GF-D8 (cell line): ENCODE data around the gene GALNT2.
A peak's percentile ranks its signal among the peaks of the same experiment; 100 is the strongest.

ENCODE experiments used
- DNase-seq: peaks from one replicate; lab custom pipeline; 2025; lab: John Stamatoyannopoulos, UW

Gene GALNT2

DNA sequence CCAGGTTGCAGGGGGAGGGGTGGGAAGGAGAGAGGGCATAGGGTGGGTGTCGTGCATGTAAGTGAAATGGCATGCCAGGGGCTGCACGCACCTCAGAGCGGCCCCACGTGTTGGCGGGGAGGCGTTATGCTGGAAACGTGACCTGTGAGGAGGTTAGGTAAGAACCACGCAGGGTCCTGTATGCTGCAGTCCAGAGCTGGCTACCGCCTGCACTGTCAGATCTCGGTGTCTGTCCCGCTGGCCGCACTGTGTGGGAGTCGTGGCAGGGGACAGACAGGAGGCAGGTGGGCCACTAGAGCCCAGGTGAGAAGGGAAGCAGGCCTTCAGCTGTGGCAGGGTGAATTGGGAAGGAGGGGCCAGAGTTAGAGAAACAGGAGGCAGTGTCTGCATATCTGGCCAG lies 79.7 kb downstream of the GALNT2 start:
- no peak for DNase-seq

DNA sequence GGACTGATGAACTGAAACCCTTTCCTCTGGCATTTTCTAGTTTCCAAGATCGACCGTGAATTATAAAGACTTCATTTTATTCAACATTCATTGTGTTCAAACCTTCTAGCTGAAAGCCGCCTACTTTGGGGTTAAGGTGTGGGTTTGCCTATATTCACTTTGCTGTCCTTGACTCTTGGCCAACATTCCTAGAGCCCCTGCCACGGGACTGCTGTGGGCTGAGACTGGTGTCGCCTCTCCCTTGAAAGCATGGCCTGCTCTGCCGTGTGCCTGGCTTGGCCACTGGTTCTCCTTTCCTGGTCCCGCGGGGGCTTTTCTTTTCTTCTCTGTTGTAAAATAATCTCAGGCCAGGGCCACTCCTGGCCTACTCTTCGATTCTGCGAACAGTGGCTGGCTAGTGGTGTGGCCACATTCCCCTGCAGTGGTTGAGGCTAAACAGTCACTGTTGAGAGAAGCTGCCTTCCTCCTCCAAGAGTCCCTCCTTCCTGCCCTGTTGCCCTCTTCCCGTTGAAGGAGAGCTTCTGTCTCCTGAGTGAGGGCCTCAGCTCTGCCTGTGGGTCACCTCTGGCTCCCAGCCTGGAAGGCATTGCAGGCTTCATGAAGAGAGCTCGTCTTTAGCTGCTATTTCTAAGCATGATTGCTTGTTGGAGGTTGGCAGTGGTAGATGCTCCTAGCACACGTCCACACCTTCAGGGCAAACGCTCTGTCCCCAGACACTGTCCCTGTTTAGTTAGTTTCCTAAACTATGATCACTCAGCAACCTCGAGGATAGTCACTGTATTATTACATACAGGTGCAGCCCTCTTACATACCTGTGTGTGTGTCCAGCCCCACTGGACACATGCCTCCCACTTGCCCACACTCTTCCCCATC lies 80.5 kb downstream of the GALNT2 start:
- DNase-seq, result no peak

DNA sequence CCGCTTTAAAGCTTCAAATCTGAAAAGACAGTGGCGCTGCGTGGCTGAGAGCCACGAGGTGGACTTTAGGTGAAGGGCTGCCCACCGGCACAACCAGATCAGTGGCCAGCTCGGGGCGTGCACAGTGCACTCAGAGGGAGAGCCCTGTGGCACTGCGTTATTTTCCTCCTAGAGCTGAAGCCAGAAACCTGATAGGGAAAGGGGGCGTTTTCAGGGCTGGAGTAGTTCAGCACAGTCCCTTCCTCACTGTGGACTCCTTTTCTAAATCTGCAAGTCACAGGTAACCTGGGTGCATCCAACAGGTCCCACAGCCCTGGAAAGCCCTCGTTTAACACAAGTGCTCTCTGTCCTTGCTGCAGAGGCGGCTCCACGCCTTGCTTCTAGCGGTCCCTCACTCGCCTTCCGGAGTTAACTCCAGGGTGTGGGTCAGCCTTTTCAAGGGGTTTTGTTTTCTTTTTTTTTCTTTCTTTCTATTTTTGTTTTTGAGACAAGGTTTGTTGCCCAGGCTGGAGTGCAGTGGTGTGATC lies 81.2 kb downstream of the GALNT2 start:
- no peak for DNase-seq

DNA sequence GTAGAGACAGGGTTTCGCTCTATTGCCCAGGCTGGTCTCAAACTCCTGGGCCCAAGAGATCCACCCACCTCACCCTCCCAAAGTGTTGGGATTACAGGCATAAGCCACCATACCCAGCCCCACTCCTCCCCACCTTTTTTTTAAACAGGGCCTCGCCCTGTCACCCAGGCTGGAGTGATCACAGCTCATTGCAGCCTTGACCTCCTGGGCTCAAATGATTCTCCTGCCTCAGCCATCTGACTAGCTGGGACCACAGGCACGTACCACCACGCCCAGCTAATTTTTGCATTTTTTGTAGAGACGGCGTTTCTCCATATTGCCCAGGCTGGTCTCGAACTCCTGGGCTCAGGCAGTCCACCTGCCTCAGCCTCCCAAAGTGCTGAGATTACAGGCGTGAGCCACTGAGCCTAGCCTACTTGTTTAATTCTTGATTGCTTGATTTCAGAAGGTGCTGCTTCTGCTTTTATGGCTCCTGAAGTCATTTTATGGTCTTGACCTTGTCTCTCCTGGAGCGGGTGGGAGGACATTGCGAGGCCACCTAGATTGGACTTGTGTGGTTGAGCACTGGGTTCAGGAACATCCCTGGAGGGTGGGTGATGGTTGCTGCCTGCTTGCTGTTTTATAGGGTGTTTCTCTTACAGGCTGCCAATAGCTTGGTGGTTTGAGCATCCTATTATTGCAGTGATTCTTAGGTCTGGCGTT lies 81.9 kb downstream of the GALNT2 start:
- DNase-seq, result no peak

DNA sequence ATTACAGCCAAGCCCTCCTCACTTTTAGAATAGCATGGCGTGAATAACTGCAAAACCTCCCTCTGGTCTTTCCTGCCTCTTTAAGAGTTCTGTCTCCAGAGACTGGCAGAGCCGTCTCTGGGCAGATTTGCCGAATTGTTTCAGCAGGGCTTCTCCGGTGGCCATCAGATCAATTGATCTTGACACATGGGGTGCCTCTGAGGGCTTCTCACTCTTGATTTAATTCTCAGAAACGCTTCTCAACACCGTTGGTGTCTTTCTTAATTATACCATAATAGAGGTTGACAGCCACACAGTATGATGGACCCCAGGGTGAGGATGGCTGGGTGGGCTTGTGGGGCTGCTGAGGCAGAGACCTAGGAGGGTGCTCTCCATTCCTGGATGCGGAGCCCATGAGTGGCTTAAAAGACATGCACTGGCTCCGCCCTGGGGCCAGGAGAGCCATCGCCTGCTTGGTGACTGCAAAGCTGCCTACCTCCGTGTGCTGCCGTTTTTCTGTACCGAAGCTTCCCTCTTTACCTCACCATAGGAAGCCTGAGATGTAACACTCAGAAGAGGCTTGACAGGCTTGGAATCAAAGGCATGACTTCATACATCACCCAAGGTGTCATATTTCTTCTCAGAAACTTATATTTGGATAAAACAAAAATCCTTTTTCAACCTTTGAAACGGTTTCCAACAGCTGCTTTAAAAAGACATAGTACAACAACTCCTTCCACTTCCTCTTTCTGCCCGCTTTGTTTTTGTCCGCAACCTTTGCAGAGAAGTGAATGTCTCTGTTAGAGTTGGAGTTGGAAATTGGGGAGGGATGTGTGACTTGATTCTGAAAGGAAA lies 82.9 kb downstream of the GALNT2 start:
- peak; percentile 57 for DNase-seq

DNA sequence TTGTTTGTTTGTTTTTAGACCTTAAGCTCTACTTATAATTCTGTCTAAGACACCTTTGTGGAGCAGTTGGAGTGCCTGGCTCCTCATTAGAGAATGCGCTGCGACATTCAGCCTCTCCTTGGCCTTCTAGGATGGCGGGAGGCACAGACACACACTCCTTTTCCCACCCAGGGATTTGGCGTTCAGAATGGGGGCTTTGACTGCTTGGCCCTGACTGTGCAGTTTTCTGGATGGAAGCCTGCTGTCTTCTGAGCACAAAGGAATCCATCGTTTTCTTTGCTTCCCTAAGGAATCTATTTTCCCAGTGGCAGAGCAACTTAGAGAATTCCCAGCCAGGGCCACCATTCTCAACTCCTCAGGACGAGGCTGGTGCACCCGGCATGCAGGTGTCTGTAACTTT lies 83.6 kb downstream of the GALNT2 start:
- DNase-seq, result no peak

DNA sequence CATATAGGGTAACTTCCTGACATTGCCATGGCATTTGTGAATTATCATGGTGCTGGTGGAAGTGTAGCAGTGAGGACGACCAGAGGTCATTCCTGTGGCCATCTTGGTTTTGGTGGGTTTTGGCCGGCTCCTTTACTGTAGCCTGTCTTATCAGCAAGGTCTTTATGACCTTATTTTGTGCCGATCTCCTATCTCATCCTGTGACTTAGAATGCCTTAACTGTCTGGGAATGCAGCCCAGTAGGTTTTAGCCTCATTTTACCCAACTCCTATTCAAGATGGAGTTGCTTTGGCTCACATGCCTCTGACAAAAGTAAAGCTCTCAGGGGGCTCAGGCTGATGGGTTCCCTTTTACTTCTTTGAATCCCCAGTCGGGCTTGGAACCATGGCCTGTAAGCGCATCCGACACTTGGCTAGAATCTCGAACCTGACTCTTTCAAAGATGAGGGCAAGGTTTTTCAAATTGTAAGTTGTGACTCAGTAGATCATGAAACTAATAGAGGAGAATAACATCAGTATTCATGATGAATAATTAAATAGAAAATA lies 85.0 kb downstream of the GALNT2 start:
- DNase-seq, result no peak

DNA sequence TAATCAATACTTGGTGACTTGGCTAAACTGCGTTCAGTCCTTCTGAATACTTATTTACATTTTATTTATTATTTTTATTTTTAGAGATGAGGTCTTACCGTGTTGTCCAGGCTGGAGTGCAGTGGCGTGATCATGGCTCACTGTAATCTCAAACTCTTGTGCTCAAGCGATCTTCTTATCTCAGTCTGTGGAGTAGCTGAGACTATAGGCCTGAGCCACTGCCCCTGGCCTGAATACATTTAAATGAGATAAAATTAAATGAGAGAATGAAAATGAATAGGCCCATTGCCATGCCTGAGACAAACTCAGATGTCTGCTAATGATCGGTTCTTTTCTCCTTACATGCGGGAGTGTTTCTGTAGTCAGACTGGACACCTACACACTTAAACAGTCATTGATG lies 86.0 kb downstream of the GALNT2 start:
- DNase-seq, result no peak

DNA sequence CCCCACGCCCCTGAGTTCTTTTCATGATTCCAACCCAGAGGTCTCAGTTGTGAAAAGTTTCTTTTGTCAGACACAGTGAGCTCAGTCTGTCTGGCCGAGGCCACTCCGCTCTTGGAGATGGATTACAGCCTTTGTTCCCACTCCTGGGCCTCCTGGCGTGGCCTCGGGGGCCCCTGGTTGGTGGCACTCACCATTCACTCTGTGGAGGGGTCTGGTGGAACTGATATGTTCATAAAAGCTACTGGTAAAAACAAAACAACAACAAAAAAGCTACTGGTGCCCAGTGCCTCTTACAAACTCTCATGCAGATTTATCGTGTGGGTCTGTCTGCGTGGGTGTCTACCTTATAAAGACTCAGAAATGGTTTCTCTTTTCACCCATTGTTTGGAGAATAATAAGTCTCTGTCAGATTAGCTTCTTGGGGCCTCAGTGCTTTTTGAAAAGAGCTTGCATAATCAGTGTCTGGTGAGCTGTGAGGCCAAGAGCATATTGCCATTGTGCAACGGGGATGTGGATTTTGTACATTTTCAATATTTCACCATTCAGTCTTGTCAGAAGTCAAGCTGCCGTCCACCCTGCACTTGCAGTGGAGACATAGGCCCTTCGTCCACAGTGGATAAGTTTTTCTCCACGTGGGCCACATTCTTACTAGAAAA lies 86.7 kb downstream of the GALNT2 start:
- peak; percentile 89 for DNase-seq

DNA sequence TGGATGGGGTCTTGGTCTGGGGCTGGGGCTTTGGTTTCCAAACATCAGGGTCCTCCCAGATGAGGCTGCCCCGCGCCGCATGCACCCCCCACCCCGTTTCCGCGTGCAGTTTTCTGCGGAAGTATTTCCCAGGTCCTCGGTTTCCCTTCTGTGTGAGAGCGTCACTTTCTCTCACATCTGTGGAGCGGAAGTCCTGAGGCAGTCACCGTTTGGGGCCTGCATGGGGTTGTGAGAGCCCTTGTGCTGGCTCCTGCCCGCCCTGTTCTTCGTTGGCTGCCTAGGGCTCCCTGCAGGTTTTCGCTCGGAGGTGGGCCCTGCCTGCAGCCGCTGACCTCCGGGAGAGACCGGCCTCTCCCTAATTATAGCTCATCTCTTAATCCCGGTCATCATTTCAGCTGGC lies 88.0 kb downstream of the GALNT2 start:
- DNase-seq, result no peak

DNA sequence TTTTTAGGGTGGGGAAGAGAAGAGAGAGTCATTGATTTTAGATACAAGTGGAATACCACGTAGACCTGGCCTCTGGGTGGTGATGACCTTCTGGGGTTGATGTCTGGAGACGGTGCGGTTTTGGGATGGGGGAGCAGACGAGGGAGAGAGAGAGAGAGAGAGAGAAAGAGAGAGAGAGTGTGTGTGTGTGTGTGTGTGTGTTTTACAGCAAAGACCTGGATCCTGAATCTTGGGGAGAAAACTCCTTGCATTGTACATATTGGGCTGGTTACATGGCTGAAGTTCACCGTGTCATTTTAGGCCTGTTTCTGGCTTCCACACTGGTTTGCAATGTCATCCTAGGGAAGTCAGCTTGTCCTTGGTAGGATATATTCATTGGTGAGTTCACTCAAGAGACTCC lies 89.0 kb downstream of the GALNT2 start:
- DNase-seq, result no peak

DNA sequence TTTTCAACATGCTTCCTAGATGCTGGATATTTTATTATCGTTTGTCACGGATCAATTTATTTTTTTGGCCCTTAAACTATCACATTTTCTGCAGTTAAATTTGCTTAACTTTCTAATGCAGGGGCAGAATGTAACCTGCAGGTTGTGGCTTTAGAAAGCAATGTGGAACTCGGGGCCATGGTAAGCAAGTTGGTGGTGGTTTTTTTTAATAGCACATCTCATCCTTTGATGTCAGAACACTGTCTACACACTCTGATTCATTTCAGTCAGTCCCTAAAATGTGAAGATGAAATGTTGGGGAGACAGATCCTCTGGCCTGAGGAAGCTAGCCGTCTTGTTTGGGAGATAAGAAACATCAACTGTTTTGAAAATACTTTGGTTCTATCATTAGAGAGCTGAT lies 89.5 kb downstream of the GALNT2 start:
- DNase-seq, result no peak

DNA sequence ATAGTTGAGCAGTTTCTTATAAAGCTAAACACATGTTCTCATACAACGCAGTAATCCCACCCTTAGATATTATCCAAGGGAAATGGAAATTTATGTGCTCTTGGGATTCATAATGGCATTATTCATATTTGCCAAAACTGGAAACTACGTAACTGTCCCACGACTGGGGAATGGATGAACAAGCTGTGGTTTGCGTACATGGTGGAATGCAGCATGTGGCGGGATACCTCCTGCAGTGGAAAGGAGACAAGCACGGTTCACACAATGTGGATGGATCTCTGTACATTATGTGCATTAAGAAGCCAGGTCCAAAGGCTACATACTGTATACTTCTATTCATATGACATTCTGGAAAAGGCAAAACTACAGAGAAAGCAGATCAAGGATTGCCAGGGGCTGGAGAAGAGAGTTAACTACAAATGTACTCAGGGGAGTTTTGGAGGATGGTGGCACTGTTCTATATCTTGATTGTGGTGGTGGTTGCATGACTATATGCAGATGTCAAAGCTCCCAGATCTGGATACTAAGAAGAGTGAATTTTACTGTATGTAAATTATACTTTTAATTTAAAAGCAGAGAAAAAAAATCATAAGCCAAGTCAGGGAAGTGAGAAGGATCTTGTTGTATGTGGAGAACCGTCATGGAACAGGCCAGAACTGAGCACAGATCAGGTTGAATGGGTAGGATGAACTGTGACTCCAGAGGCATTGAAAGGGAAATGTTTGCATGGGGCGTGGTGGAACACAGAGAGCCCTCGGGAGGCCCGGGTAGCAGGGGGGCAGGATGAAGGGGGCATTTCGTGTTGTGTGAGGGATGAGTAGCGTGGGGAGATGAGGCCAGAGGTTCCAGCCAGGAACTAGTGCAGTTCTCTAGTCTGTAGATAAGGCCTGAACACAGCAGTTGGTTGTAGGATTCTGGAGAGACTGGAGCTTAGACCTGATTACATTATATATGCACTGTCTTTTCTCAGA lies 90.7 kb downstream of the GALNT2 start:
- DNase-seq, result no peak

DNA sequence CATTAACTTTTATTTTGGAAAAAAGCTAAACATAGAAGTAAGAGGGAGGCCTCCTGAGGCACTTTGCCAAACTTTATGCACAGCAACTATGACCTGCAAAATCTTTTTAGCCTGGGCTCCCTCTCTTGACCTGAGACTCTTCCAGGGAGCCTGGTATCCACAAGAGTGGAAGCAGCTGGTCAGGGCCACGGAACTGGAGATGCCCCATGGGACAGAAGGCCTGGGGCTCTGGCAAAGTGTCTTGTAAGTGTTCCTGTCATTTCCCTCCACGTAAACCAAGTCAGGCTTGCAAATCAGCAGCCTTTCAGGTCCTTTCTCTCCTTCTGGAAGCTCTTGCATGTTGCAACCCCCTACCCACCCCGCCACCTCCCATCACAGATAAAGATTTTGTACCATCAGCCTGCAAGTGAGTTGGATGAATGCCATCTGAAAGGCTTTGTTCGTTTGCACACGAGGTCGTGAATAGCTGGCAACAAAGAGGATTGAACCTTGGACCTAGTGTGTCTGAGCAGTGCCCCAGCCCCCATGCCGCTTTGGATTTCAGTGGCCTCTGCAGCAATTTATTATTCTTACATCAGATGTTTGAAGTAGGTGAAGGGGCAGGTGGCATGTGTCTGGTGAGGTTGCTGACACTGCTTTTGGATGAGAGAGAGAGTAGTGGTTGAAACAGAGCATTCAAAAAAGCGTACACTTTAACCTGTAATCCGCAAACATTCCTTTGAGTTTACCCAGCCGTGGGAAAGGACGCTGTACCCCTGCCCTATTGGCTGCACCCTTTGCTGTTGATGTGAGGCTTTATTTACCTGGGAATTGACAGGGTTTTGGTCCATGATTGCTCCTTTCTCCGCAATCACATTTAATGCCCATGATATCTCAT lies 91.6 kb downstream of the GALNT2 start:
- DNase-seq, result no peak

DNA sequence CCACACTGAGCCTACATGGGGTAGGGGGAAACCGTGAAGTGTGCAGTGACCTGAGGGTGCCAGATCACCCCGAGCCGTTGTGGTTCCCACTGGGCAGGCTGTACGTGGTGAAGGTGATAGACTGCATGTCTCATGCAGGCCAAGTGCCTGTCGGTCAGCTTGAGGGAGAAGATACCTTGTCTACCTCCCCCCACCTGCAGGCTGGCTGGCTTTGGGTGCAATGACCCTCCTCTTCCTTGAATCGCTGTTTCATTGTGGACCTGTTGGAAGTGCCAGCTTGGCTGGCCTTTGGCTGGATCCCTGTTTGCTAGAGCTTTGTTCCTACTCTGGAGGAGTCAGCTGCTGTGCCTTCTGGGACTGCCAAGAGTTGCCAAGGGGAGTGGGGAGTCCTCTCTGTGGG lies 92.5 kb downstream of the GALNT2 start:
- no peak for DNase-seq

DNA sequence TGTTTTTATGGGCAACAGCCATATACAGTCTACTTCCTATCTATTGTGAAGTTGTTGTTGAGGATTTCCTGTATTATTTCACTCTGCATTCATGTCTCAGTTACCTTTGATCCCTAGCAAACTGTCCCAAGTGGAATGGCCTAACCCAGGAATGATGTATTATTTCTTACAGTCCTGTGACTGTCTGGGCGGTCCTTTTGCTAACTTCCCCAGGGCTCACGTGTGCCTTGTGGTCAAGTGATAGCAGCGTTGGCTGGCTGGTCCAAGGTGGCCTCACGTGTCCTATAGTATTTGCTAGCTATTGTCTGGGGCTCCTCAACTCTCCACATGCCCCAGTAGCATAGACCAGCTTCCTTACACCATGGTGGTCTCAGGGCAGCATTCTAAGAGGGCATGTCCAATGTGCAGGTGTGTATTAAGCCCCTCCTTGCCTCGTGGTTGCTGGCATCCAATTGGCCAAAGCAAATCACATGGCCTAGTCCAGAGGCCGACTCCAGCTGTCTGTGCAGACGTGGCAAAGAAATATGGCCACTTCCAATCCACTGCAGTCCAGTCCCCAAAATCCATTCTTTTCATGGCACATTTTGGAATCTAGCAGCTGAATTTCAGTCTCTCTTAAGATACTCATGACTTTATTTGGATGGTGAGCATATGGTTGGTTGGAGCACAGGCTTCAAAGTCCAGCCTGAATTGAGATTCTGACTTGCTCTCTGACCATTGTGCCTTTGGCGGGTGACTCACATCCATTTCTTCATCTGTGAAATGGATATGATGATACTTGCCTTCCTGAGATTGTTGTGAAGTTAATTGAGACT lies 94.1 kb downstream of the GALNT2 start:
- no peak for DNase-seq

DNA sequence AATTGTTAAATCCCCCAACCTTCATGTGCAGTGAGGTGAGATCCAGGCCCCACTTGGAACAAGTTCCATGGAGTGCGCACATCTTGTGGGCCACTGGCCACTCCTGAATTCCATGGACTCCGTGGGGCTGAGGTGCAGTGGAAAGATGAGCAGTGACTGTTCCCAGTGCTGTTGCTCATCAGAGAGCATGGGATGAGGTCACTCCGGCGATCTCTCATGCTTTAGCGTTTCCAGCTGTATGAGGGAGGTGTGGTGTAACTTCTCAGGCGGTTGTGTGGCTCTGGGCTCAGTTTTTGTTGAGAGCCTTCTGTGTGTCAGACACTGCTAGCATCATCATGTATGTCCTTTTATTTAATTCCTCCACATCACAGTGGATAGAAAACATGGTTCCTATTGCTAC lies 96.2 kb downstream of the GALNT2 start:
- no peak for DNase-seq

DNA sequence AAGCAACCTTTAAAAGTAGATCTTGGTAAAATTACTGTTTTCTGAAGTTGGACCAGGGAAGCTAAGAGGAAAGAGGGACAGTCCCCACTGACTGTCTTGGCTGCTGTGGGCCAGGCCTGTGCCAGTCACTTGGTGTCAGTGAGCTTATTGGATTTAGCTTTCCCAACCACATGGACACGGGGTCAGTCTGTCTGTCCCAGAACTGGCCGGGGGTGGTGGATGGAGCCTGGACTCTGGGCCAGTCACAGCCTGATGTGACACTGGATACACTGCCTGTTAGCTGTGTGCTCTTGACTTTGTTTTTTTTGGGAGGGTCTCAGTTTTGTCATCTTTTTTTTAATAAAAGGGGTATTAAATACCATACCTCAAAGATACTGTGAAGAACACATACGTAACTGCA lies 96.7 kb downstream of the GALNT2 start:
- DNase-seq, result no peak

DNA sequence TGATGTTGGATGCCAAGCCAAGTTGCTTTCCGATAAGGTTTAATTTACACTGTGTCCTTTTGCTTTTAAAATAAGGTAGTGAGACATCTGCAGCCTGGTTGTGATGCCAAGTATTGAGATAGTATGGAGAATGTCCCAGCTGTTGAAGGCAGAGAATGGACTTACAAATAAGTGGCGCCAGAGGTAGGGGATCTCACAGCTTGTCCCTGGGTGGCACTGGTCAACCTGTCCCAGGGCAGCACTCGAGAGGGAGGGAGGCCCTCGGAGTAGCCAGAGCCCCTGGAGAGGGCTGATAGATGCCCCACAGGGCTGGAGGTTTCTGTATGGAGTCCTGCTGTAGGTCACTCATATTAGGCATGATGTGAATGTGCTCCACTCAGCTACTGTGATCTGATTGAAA lies 98.5 kb downstream of the GALNT2 start:
- DNase-seq, result no peak
